Activated CD8-positive, alpha-beta T cell treated with anti-CD3 and anti-CD28 coated beads, Interleukin-2, amount 10 ng/mL, durations not matched to agents 7 days and 5 days (primary cell): ENCODE results near the gene UCP2. TPM values are rescaled to one million over a fixed set of nuclear protein-coding genes. Genes with fewer than 3 reads are reported as not detected.

Experiments
- ATAC-seq: fragments of 150-1000 bp; cut with Tn5 transposase; one replicate; pipeline ENCODE4 v1.10.0; 2021; ENCODE audit warnings: moderate library complexity
- CTCF ChIA-PET: fragments of 350-600 bp; sonication (Branson Sonifier 250); formaldehyde crosslinking; loops from one replicate; lab custom pipeline; 2021; ENCODE audit warnings: antibody characterized with exemption; lab: Charles Lee
- POLR2A ChIA-PET: fragments of 350-600 bp; sonication (Branson Sonifier 250); formaldehyde crosslinking; loops from one replicate; lab custom pipeline; 2021; ENCODE audit warnings: antibody characterized with exemption; lab: Charles Lee
- DNase-seq: peaks from one replicate; pipeline ENCODE4 v3.0.0-alpha.2; 2020
- H3K27ac Mint-ChIP-seq: one replicate; pipeline ENCODE4 v1.8.0; 2021; ENCODE audit warnings: mild to moderate bottlenecking, mixed read lengths
- H3K27me3 Mint-ChIP-seq: one replicate; pipeline ENCODE4 v1.8.0; 2021; ENCODE audit warnings: low read depth, mixed read lengths
- H3K36me3 Mint-ChIP-seq: one replicate; pipeline ENCODE4 v1.8.0; 2021; ENCODE audit warnings: low read depth, mixed read lengths
- H3K4me1 Mint-ChIP-seq: one replicate; pipeline ENCODE4 v1.8.0; 2021; ENCODE audit warnings: low read depth, mixed read lengths
- H3K4me3 Mint-ChIP-seq: one replicate; pipeline ENCODE4 v1.8.0; 2021; ENCODE audit warnings: mild to moderate bottlenecking, mixed read lengths
- H3K9me3 Mint-ChIP-seq: one replicate; pipeline ENCODE4 v1.8.0; 2022; ENCODE audit warnings: mixed read lengths; ENCODE audit not compliant: insufficient read depth
- total RNA-seq, 2 experiments: library from RNA; stranded (reverse); gene quantifications; one replicate each; pipeline ENCODE4 v1.2.3, GENCODE V29; 2021

Gene UCP2
- total RNA-seq, 2 experiments from 2014 or later = 205 to 218 TPM

- Mint-ChIP-seq H3K36me3 (peaks cover 33% of the 10 kb centered on the region), H3K9me3 (no peaks in the 10 kb centered on the region), H3K4me3 (no peak overlapping the region), H3K27ac (no peak overlapping the region), H3K4me1 (peaks cover 68% of the 10 kb centered on the region), H3K27me3 (no peaks in the 10 kb centered on the region)
- ChIA-PET CTCF (no interaction called here), POLR2A (interaction anchor here (1.5 kb wide), 1 partner anchor 18 kb away, joined by 5 read pairs; the partner anchor contains the start of gene UCP2)
- ATAC-seq (no peak), DNase-seq (no peak)
Measured at GRCh38 chr11:74000307-74001133, 17.9 kb upstream of the UCP2 start.

GRCh38 chr11:73999581-74000306, 17.1 kb upstream of the UCP2 start:
- H3K36me3 Mint-ChIP-seq = peaks cover 33% of the 10 kb centered on the region
- ATAC-seq = no peak
- DNase-seq = no peak
- H3K27me3 Mint-ChIP-seq = no peaks in the 10 kb centered on the region
- ChIA-PET CTCF (no interaction called here), POLR2A (interaction anchor here (1.5 kb wide), 1 partner anchor 17 kb away, joined by 5 read pairs; the partner anchor contains the start of gene UCP2)
- H3K9me3 Mint-ChIP-seq = no peaks in the 10 kb centered on the region
- no peak overlapping the region for H3K4me3 Mint-ChIP-seq
- H3K4me1 Mint-ChIP-seq = peaks cover 68% of the 10 kb centered on the region
- H3K27ac Mint-ChIP-seq = peak overlapping the region; percentile 19

- no peak for DNase-seq
- Mint-ChIP-seq H3K27ac (peak overlapping the region; percentile 19), H3K27me3 (no peaks in the 10 kb centered on the region), H3K4me3 (no peak overlapping the region), H3K4me1 (peaks cover 67% of the 10 kb centered on the region), H3K36me3 (peaks cover 31% of the 10 kb centered on the region), H3K9me3 (no peaks in the 10 kb centered on the region)
- ChIA-PET CTCF (no interaction called here), POLR2A (interaction anchor here (0.6 to 9.6 kb wide), 3 partner anchors 16 to 25 kb away, joined by 5 to 187 read pairs (median 6); partner anchors contain the start of gene UCP2)
- ATAC-seq = no peak
Measured at GRCh38 chr11:73998846-73999575, 16.4 kb upstream of the UCP2 start.

GRCh38 chr11:73997120-73997770, 14.6 kb upstream of the UCP2 start:
- H3K9me3 Mint-ChIP-seq = no peaks in the 10 kb centered on the region
- CTCF ChIA-PET = interaction anchor here (1.0 to 1.8 kb wide), 6 partner anchors 9 to 33 kb away, joined by 3 to 6 read pairs (median 4); partner anchors contain the start of genes UCP2 and UCP3
- H3K36me3 Mint-ChIP-seq = peaks cover 14% of the 10 kb centered on the region
- H3K27me3 Mint-ChIP-seq = no peaks in the 10 kb centered on the region
- H3K4me3 Mint-ChIP-seq = no peak overlapping the region
- H3K4me1 Mint-ChIP-seq = peaks cover 62% of the 10 kb centered on the region
- POLR2A ChIA-PET = interaction anchor here (0.6 to 9.6 kb wide), 9 partner anchors 8 to 174 kb away, joined by 3 to 187 read pairs (median 14); partner anchors contain the start of genes C2CD3, PPME1, UCP2 and UCP3
- ATAC-seq = no peak
- peak overlapping the region; percentile 48 for H3K27ac Mint-ChIP-seq
- DNase-seq = no peak

DNA sequence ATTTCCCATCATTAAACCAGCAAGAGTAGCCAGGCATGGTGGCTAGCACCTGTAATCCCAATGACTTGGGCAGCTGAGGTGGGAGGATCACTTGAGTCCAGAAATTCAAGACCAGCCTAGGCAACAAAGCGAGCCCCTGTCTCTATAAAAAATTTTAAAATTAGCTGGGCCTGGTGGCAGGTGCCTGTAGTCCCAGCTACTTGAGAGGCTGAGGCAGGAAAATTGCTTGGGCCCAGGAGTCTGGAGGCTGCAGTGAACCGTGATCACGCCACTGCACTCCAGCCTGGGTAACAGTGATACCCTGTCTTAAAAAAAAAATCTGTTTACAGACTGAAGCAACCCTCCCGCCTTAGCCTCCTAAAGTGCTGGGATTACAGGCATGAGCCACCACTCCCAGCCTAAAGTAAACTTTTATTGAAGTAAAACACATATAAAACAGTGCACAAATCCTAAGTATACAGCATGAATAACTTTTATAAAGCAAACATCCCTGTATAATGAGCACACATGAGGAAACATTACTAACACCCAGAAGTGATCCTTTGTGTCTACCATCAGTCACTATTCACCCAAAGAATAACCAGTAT, 13.6 kb upstream of the UCP2 start:
- ChIA-PET POLR2A (interaction anchor here (1.0 to 9.6 kb wide), 10 partner anchors 9 to 175 kb away, joined by 3 to 187 read pairs (median 10); partner anchors contain the start of genes C2CD3, PPME1, UCP2 and UCP3), CTCF (interaction anchor here (1.8 to 2.4 kb wide), 3 partner anchors 9 to 16 kb away, joined by 5 to 20 read pairs (median 10); partner anchors contain the start of gene UCP2)
- peaks cover 8% of the 10 kb centered on the region for H3K36me3 Mint-ChIP-seq
- H3K4me1 Mint-ChIP-seq = peaks cover 70% of the 10 kb centered on the region
- peak; percentile 19 for ATAC-seq
- H3K27ac Mint-ChIP-seq = peak overlapping the region; percentile 94
- no peaks in the 10 kb centered on the region for H3K27me3 Mint-ChIP-seq
- peak overlapping the region; percentile 72 for H3K4me3 Mint-ChIP-seq
- no peaks in the 10 kb centered on the region for H3K9me3 Mint-ChIP-seq
- DNase-seq = no peak

DNA sequence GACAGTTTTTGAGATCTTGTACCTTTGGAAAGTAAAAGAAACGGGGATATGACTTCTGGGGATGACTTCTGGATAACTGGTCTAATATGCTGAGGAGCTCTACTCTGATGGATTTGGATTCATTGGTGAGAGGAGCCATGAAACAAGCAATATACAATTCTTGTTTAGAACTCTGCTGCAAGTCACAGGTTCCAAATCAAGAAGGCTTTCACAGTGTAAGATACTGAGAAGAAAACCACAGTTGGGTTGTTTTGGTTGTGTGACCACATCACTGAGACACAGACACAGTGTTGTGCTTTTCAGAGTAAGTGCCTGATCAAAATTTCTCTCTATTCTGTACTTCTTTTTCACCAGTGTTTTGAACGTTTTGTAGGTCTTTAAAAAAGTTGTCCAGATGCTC, 13.1 kb upstream of the UCP2 start:
- CTCF ChIA-PET = interaction anchor here (1.0 to 2.4 kb wide), 5 partner anchors 9 to 25 kb away, joined by 5 to 20 read pairs (median 10); partner anchors contain the start of gene UCP2
- no peaks in the 10 kb centered on the region for H3K27me3 Mint-ChIP-seq
- peak overlapping the region; percentile 94 for H3K27ac Mint-ChIP-seq
- peak; percentile 84 for ATAC-seq
- peak overlapping the region; percentile 72 for H3K4me3 Mint-ChIP-seq
- POLR2A ChIA-PET = interaction anchor here (1.0 to 9.6 kb wide), 11 partner anchors 9 to 175 kb away, joined by 3 to 187 read pairs (median 7); partner anchors contain the start of genes C2CD3, PPME1, UCP2 and UCP3
- H3K9me3 Mint-ChIP-seq = no peaks in the 10 kb centered on the region
- H3K36me3 Mint-ChIP-seq = peaks cover 7% of the 10 kb centered on the region
- peaks cover 72% of the 10 kb centered on the region for H3K4me1 Mint-ChIP-seq
- DNase-seq = peak; percentile 79

- Mint-ChIP-seq H3K27me3 (no peaks in the 10 kb centered on the region), H3K27ac (peak overlapping the region; percentile 94), H3K4me3 (peak overlapping the region; percentile 72), H3K36me3 (peaks cover 4% of the 10 kb centered on the region), H3K9me3 (no peaks in the 10 kb centered on the region), H3K4me1 (peaks cover 70% of the 10 kb centered on the region)
- ChIA-PET POLR2A (interaction anchor here (1.0 to 9.6 kb wide), 12 partner anchors 10 to 176 kb away, joined by 3 to 187 read pairs (median 6); partner anchors contain the start of genes C2CD3, PPME1, UCP2 and UCP3), CTCF (interaction anchor here (1.0 to 2.4 kb wide), 11 partner anchors 10 to 394 kb away, joined by 3 to 20 read pairs (median 5); partner anchors contain the start of genes C2CD3, PPME1 and UCP2)
- peak; percentile 79 for ATAC-seq
- DNase-seq = peak; percentile 56
Measured at GRCh38 chr11:73995247-73995646, 12.6 kb upstream of the UCP2 start.

DNA sequence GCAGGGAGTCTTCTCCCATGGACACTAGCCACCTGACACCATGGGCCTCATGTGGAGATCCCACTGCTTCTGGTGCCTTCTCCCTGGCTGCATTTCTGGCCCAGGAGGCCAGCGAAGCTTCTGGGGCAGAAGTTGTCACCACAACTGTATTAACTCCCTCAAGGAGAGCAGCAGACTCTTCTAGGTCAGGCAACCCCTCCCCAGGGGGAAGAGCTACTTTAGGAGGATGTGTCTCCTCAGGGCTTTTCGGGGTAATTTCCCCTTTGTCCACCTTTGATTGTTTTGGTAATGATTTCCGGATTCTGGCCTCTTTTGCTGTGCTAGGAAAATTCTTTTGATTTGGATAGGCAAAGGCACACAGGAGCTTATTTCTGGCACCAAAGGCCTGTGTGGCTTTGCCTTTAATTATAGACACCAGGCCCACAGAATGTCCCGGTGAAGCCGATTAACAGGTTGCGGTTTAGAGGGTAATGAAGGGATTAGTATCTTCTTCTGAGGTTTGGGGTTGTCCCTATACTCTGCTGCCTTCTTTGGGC, 8.9 kb upstream of the UCP2 start:
- ChIA-PET CTCF (interaction anchor here (1.1 to 1.9 kb wide), 2 partner anchors 13 to 241 kb away, joined by 3 to 4 read pairs; no protein-coding TSS in a partner anchor), POLR2A (interaction anchor here (9.6 kb wide), 1 partner anchor 9 kb away, joined by 187 read pairs; the partner anchor contains the start of gene UCP2)
- H3K27me3 Mint-ChIP-seq = no peaks in the 10 kb centered on the region
- no peaks in the 10 kb centered on the region for H3K9me3 Mint-ChIP-seq
- H3K36me3 Mint-ChIP-seq = no peaks in the 10 kb centered on the region
- H3K4me1 Mint-ChIP-seq = peaks cover 41% of the 10 kb centered on the region
- no peak for DNase-seq
- H3K4me3 Mint-ChIP-seq = no peak overlapping the region
- no peak overlapping the region for H3K27ac Mint-ChIP-seq
- no peak for ATAC-seq

- ATAC-seq = no peak
- H3K9me3 Mint-ChIP-seq = no peaks in the 10 kb centered on the region
- no peak for DNase-seq
- no peak overlapping the region for H3K27ac Mint-ChIP-seq
- H3K36me3 Mint-ChIP-seq = no peaks in the 10 kb centered on the region
- no peaks in the 10 kb centered on the region for H3K27me3 Mint-ChIP-seq
- peaks cover 33% of the 10 kb centered on the region for H3K4me1 Mint-ChIP-seq
- H3K4me3 Mint-ChIP-seq = no peak overlapping the region
- ChIA-PET CTCF (interaction anchor here (0.7 to 1.9 kb wide), 3 partner anchors 11 to 242 kb away, joined by 3 to 4 read pairs (median 3); no protein-coding TSS in a partner anchor), POLR2A (interaction anchor here (9.6 kb wide), 1 partner anchor 8 kb away, joined by 187 read pairs; the partner anchor contains the start of gene UCP2)
Measured at GRCh38 chr11:73990730-73991129, 8.1 kb upstream of the UCP2 start.
